ENCODE results near the gene AMOT.

- TF ChIP-seq POLR2A (IDR thresholded peaks at IDR 0.05) (no peak), CTCF (IDR thresholded peaks at IDR 0.05) (no peak)
These were observed 8.0 kb downstream of the AMOT start for GRCh38 chrX:112832481-112833095.
